ENCODE data around the gene SLC5A10. TPM values are rescaled to one million over a fixed set of nuclear protein-coding genes. Genes with fewer than 3 reads are reported as not detected.

Gene SLC5A10
- total RNA-seq, 4 donors from 2014 or later, result 0.31 to 1.5 (median 0.94) TPM

- 78% methylated on average over 17 of the region's 21 CpGs for WGBS
These were observed 32.5 kb downstream of the SLC5A10 start for GRCh38 chr17:18984273-18985114.

GRCh38 chr17:18985475-18985874, 33.5 kb downstream of the SLC5A10 start:
- peaks cover 69% of the 10 kb centered on the region for H3K4me1 ChIP-seq
- H3K27ac ChIP-seq, result peak overlapping the region; percentile 11
- TF ChIP-seq POLR2A (IDR thresholded peaks at IDR 0.05) (no peak), EP300 (IDR thresholded peaks at IDR 0.05) (no peak), CTCF (IDR thresholded peaks at IDR 0.05) (no peak), POLR2AphosphoS5 (IDR thresholded peaks at IDR 0.05) (no peak)
- no peaks in the 10 kb centered on the region for H3K36me3 ChIP-seq
- WGBS, result 52% methylated on average over 6 of the region's 9 CpGs
- H3K4me3 ChIP-seq, result no peak overlapping the region
- no peaks in the 10 kb centered on the region for H3K9me3 ChIP-seq
- no peak for DNase-seq (ENCODE audit: low spot score in 2 of 2)
- H3K27me3 ChIP-seq, result no peaks in the 10 kb centered on the region

More at GRCh38 chr17:18984273-18985114, 32.5 kb downstream of the SLC5A10 start:
- Histone ChIP-seq H3K27ac (no peak overlapping the region), H3K4me3 (no peak overlapping the region), H3K9me3 (no peaks in the 10 kb centered on the region), H3K27me3 (no peaks in the 10 kb centered on the region), H3K4me1 (peaks cover 60% of the 10 kb centered on the region), H3K36me3 (no peaks in the 10 kb centered on the region)
- no peak for DNase-seq (ENCODE audit: low spot score in 2 of 2)
- TF ChIP-seq POLR2A (IDR thresholded peaks at IDR 0.05), result no peak
- TF ChIP-seq POLR2AphosphoS5 (IDR thresholded peaks at IDR 0.05), result no peak
- TF ChIP-seq EP300 (IDR thresholded peaks at IDR 0.05), result no peak

GRCh38 chr17:18986541-18987229, 34.7 kb downstream of the SLC5A10 start:
- Histone ChIP-seq H3K4me1 (peaks cover 76% of the 10 kb centered on the region), H3K9me3 (no peaks in the 10 kb centered on the region), H3K36me3 (no peaks in the 10 kb centered on the region), H3K27ac (no peak overlapping the region), H3K27me3 (no peaks in the 10 kb centered on the region), H3K4me3 (no peak overlapping the region)
- no peak for TF ChIP-seq CTCF (IDR thresholded peaks at IDR 0.05)
- no peak for TF ChIP-seq POLR2A (IDR thresholded peaks at IDR 0.05)
- TF ChIP-seq POLR2AphosphoS5 (IDR thresholded peaks at IDR 0.05), result no peak
- no peak for TF ChIP-seq EP300 (IDR thresholded peaks at IDR 0.05)
- DNase-seq (ENCODE audit: low spot score in 2 of 2), result no peak
- WGBS, result 69% methylated on average over 21 of the region's 21 CpGs

- no peaks in the 10 kb centered on the region for H3K27me3 ChIP-seq
- TF ChIP-seq POLR2A (IDR thresholded peaks at IDR 0.05) (no peak), CTCF (IDR thresholded peaks at IDR 0.05) (no peak), POLR2AphosphoS5 (IDR thresholded peaks at IDR 0.05) (no peak), EP300 (IDR thresholded peaks at IDR 0.05) (no peak)
- DNase-seq (ENCODE audit: low spot score in 2 of 2), result no peak
- H3K27ac ChIP-seq, result no peak overlapping the region
- no peaks in the 10 kb centered on the region for H3K36me3 ChIP-seq
- 67% methylated on average over 6 of the region's 9 CpGs for WGBS
- no peaks in the 10 kb centered on the region for H3K9me3 ChIP-seq
- peaks cover 76% of the 10 kb centered on the region for H3K4me1 ChIP-seq
- no peak overlapping the region for H3K4me3 ChIP-seq
These were observed 35.3 kb downstream of the SLC5A10 start for GRCh38 chr17:18987230-18987610.

DNA sequence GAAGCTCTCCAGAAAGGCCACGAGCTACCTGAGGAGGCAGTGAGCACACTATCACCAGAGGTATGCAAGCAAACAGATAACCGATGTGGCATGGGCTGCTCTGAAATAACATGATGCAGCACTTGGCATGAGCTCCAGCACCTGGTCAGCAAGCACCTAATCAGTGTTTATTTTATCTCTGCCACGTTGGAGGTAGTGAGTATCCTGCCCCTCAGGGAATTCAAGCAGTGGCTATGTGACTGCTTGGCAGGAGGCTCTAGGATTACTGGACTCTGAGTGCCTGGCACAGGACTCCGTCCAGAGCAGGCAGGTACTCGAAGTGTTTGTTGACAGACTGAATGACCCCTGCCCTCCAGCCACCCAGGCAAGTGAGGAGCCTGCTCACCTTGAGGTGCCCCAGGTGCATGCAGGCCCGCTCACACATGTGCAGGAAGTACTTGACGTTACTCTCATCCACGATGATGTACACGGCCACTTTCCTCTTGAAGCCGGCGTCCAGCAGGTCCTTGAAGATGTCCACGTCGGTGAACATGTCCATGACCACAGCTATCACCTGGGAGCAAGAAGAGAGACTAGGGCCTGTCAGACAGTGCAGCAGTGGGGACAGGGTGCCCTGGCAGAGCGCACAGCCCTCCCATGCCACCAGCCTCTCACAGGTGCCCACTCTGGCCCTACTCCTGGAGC, 36.0 kb downstream of the SLC5A10 start:
- Histone ChIP-seq H3K27ac (peak overlapping the region; percentile 29), H3K27me3 (no peaks in the 10 kb centered on the region), H3K9me3 (no peaks in the 10 kb centered on the region), H3K4me1 (peaks cover 76% of the 10 kb centered on the region), H3K4me3 (no peak overlapping the region), H3K36me3 (no peaks in the 10 kb centered on the region)
- WGBS, result 62% methylated on average over 5 of the region's 14 CpGs
- no peak for DNase-seq (ENCODE audit: low spot score in 2 of 2)
- no peak for TF ChIP-seq CTCF (IDR thresholded peaks at IDR 0.05)
- no peak for TF ChIP-seq EP300 (IDR thresholded peaks at IDR 0.05)
- TF ChIP-seq POLR2AphosphoS5 (IDR thresholded peaks at IDR 0.05), result no peak
- TF ChIP-seq POLR2A (IDR thresholded peaks at IDR 0.05), result no peak
